K562 (cell line): ENCODE data around the gene DYRK1B. TPM values are rescaled to one million over a fixed set of nuclear protein-coding genes. Genes with fewer than 3 reads are reported as not detected.

Experiments used
- ATAC-seq: fragments of 200-7000 bp; cut with Tn5 transposase; 3 replicates; pipeline ENCODE4 v1.9.1; 2020; ENCODE audit warnings: moderate library complexity
- BruUV-seq: library from RNA; stranded (reverse); fragments of 400-500 nt; replicated peaks from 2 replicates; lab custom pipeline; 2021; lab: Mats Ljungman, UMichigan
- CTCF ChIA-PET: fragments of 300-600 bp; formaldehyde crosslinking; extraction: SDS; loops from one replicate; lab custom pipeline; 2021; ENCODE audit warnings: low intra/inter-chr PET ratio; lab: Yijun Ruan, JAX
- POLR2A ChIA-PET: fragments of 300-600, 350-650 bp; sonication (Branson Sonifier 250); formaldehyde crosslinking; extraction: SDS; loops from one replicate; lab custom pipeline; 2021; ENCODE audit warnings: antibody characterized with exemption, inconsistent platforms; lab: Yijun Ruan, JAX
- DNase-seq, 4 experiments: peaks; one replicate each; pipeline versions ENCODE4 v3.0.0 to v3.0.0-alpha.2; 2011 to 2018; ENCODE audit warnings: low spot score in 3 of 4, mixed read lengths in 3 of 4; ENCODE audit errors: extremely low read depth in 1 of 4
- FAIRE-seq: peaks from 2 replicates; lab custom pipeline; 2011; peaks lifted over from hg19 to GRCh38; lab: Jason Lieb, UNC
- H2AFZ ChIP-seq: 2 replicates; pipeline ENCODE4 v1.6.0; 2011; ENCODE audit warnings: low read depth, low read length, control low read depth, inconsistent platforms
- H3K27ac ChIP-seq: fragments of 200-600 bp; 3 replicates; pipeline ENCODE4 v1.8.0; 2011; ENCODE audit warnings: low read depth, mild to moderate bottlenecking, control low read depth, inconsistent platforms, low read length, moderate library complexity, mixed read lengths; ENCODE audit errors: extremely low read depth
- H3K27me3 ChIP-seq, 2 experiments: fragments of 300-600 bp in 1 of 2; 2 replicates in 1 of 2; 3 replicates in 1 of 2; pipeline versions ENCODE4 v1.6.0 to v1.8.0; 2011; ENCODE audit warnings: inconsistent platforms in 2 of 2, low read length in 2 of 2, mild to moderate bottlenecking in 1 of 2, mixed read lengths in 1 of 2, moderate library complexity in 1 of 2; ENCODE audit not compliant: control insufficient read depth in 2 of 2, insufficient read depth in 2 of 2
- H3K36me3 ChIP-seq: fragments of 300-600 bp; 3 replicates; pipeline ENCODE4 v1.8.0; 2011; ENCODE audit warnings: mild to moderate bottlenecking, low read length, inconsistent platforms; ENCODE audit not compliant: control insufficient read depth, insufficient read depth
- H3K4me1 ChIP-seq, 2 experiments: fragments of 200-600 bp in 1 of 2; replicated peaks in 1 of 2; 2 replicates in 1 of 2; 3 replicates in 1 of 2; pipeline versions ENCODE4 v1.5.1 to v1.8.0; 2011; ENCODE audit warnings: inconsistent platforms in 2 of 2, low read length in 2 of 2, mild to moderate bottlenecking in 1 of 2, mixed read lengths in 1 of 2, moderate library complexity in 1 of 2; ENCODE audit not compliant: control insufficient read depth in 2 of 2, insufficient read depth in 2 of 2
- H3K4me2 ChIP-seq: 2 replicates; pipeline ENCODE4 v1.6.1; 2011; ENCODE audit warnings: low read length, control low read depth, inconsistent platforms, mixed read lengths; ENCODE audit not compliant: insufficient read depth
- H3K4me3 ChIP-seq: fragments of 200-600 bp; sonication (generic), shearing (Covaris generic); 2 replicates; pipeline ENCODE4 v1.5.1; 2016; ENCODE audit warnings: control low read depth, inconsistent platforms
- H3K79me2 ChIP-seq: fragments of 200-600 bp; 3 replicates; pipeline ENCODE4 v1.8.0; 2011; ENCODE audit warnings: low read length, inconsistent platforms; ENCODE audit not compliant: control insufficient read depth, insufficient read depth
- H3K9ac ChIP-seq, 2 experiments: 2 replicates each; pipeline versions ENCODE4 v1.6.0 to v1.6.1; 2011; ENCODE audit warnings: low read depth in 2 of 2, low read length in 2 of 2, control low read depth in 1 of 2, inconsistent platforms in 1 of 2, mild to moderate bottlenecking in 1 of 2, mixed read lengths in 1 of 2; ENCODE audit not compliant: insufficient read depth in 1 of 2
- H3K9me1 ChIP-seq: one replicate; pipeline ENCODE4 v1.6.0; 2011; ENCODE audit warnings: inconsistent platforms, mild to moderate bottlenecking, low read length, moderate library complexity; ENCODE audit not compliant: control insufficient read depth, insufficient read depth
- H3K9me3 ChIP-seq: replicated peaks from 2 replicates; pipeline ENCODE4 v1.5.1; 2011; ENCODE audit warnings: low read depth, low read length, inconsistent platforms; ENCODE audit not compliant: control insufficient read depth, insufficient read depth
- H4K20me1 ChIP-seq: replicated peaks from 2 replicates; pipeline ENCODE4 v1.6.1; 2011; ENCODE audit warnings: low read length, inconsistent platforms, mixed read lengths; ENCODE audit not compliant: control insufficient read depth, insufficient read depth
- BHLHE40 ChIP-seq: IDR thresholded peaks from 2 replicates; pipeline ENCODE4 v1.6.1; 2011; ENCODE audit warnings: low read length, improper control_type of control experiment
- CBX5 ChIP-seq: IDR thresholded peaks from 2 replicates; pipeline ENCODE4 v1.6.1; 2014; ENCODE audit warnings: low read depth, borderline replicate concordance
- CREM ChIP-seq: IDR thresholded peaks from 2 replicates; pipeline ENCODE4 v1.6.1; 2014; ENCODE audit warnings: antibody characterized with exemption, low read depth
- ETV5 ChIP-seq: sonication (generic); formaldehyde crosslinking; IDR thresholded peaks from 2 replicates; pipeline ENCODE4 v1.4.0; 2020; ENCODE audit warnings: low read depth, mild to moderate bottlenecking, missing genetic modification reagents
- FOXP4 ChIP-seq: sonication (generic); formaldehyde crosslinking; IDR thresholded peaks from 2 replicates; pipeline ENCODE4 v1.8.0; 2022; ENCODE audit warnings: mild to moderate bottlenecking, missing genetic modification reagents, borderline replicate concordance
- NFRKB ChIP-seq: fragments of 450-650 bp; IDR thresholded peaks from 2 replicates; pipeline ENCODE4 v1.6.1; 2016; ENCODE audit warnings: low read depth
- SRSF9 ChIP-seq: fragments of 200-400 bp; formaldehyde crosslinking; IDR thresholded peaks from 2 replicates; pipeline ENCODE4 v1.6.1; 2017; ENCODE audit warnings: low read depth, low read length, borderline replicate concordance
- TBP ChIP-seq: optimal IDR thresholded peaks from 2 replicates; pipeline ENCODE3; 2011; ENCODE audit warnings: low read depth, low read length, improper control_type of control experiment
- WGBS: fragments of 100-300 bp; shearing (Covaris generic); methylation state at CpG from one replicate; pipeline ENCODE4 v1.1.6; 2016; ENCODE audit warnings: low coverage, mixed read lengths; ENCODE audit not compliant: insufficient coverage; ENCODE audit errors: missing lambda C conversion rate; 5-methylcytosine and 5-hydroxymethylcytosine counted together
- in situ Hi-C: fragments of 300-500 bp; cut with MboI; formaldehyde crosslinking; loops from 4 replicates; pipeline ENCODE4 v1.15.0; 2018; ENCODE audit warnings: inconsistent platforms, mixed read lengths
- intact Hi-C: fragments of 100-400 bp; cut with micrococcal nuclease; formaldehyde crosslinking; loops from 2 replicates; pipeline ENCODE4 v1.14.2; 2022
- polyA plus RNA-seq, 8 experiments: library from polyadenylated mRNA; depleted of rRNA in 4 of 8; stranded (reverse) in 5 of 8; unstranded in 3 of 8; fragments of >200 nt; fragmentation: Nextera tagmentation in 2 of 8; fragmentation: Illumina TruSeq in 1 of 8; extraction: Ambion mirVana in 2 of 8; extraction: Trizol in 1 of 8; gene quantifications; 2 replicates each; pipeline versions ENCODE4 v1.2.1 to v1.2.3, GENCODE V29; 2011 to 2014; ENCODE audit warnings: inconsistent platforms in 1 of 8, missing spikeins in 1 of 8
- total RNA-seq, 7 experiments: library from RNA; depleted of rRNA in 6 of 7; stranded (reverse); fragments of >200 nt in 6 of 7; fragmentation: Illumina TruSeq in 2 of 7; extraction: Trizol in 2 of 7; gene quantifications; 2 replicates each; pipeline versions ENCODE4 v1.2.1 to v1.2.3, GENCODE V29; 2011 to 2021; ENCODE audit warnings: low replicate concordance in 1 of 7

The DYRK1B gene
- total and polyA plus RNA-seq, 9 of the 15 experiments (the other 6 are each of a cell fraction or from before 2014, with no cell fraction given), result 0.91 to 5.2 (median 1.5) TPM; not detected in 2

GRCh38 chr19:39852882-39853281, 18.9 kb upstream of the DYRK1B start:
- Histone ChIP-seq H3K4me2 (no peak overlapping the region), H3K4me3 (no peak overlapping the region), H2AFZ (peak overlapping the region; percentile 45; the same call in 1 of the 2 replicates), H3K27ac (no peak overlapping the region), H3K4me1 (no peaks in the 10 kb centered on the region; a peak in 1 of 5 replicates), H3K9ac (no peak overlapping the region), H3K9me3 (no peaks in the 10 kb centered on the region), H4K20me1 (no peaks in the 10 kb centered on the region), H3K36me3 (no peaks in the 10 kb centered on the region), H3K27me3 (no peaks in the 10 kb centered on the region), H3K79me2 (no peaks in the 10 kb centered on the region), H3K9me1 (no peaks in the 10 kb centered on the region)
- DNase-seq (no peak), FAIRE-seq (no peak), ATAC-seq (no peak)
- in situ Hi-C loops, result no loop called here
- 59% methylated on average over 7 of the region's 7 CpGs for WGBS
- ChIA-PET POLR2A (no interaction called here), CTCF (no interaction called here)
- BruUV-seq, result no TSS peak
- TF ChIP-seq CREM (no peak), NFRKB (no peak), FOXP4 (CRISPR knock-in tag) (no peak), BHLHE40 (no peak), TBP (no peak), ETV5 (no peak), SRSF9 (no peak), CBX5 (no peak)
- intact Hi-C loops, result no loop called here
